WERI-Rb-1 (cell line): ENCODE measurements around the gene PDZRN3.
A peak's percentile ranks its signal among the peaks of the same experiment; 100 is the strongest.

Experiments used
- DNase-seq: peaks from one replicate; pipeline ENCODE4 v3.0.0-alpha.2; 2020
- H3K27ac ChIP-seq: fragments of 250-450 bp; sonication (Bioruptor Pico); 2 replicates; pipeline ENCODE4 v1.5.1; 2020; ENCODE audit warnings: mild to moderate bottlenecking, moderate library complexity
- H3K27me3 ChIP-seq: fragments of 250-450 bp; sonication (Bioruptor Pico); 2 replicates; pipeline ENCODE4 v1.5.1; 2021; ENCODE audit warnings: mild to moderate bottlenecking, low read depth, moderate library complexity; ENCODE audit not compliant: insufficient read depth, severe bottlenecking
- H3K36me3 ChIP-seq: fragments of 250-450 bp; sonication (Bioruptor Pico); 2 replicates; pipeline ENCODE4 v1.5.1; 2020; ENCODE audit warnings: mild to moderate bottlenecking, moderate library complexity
- H3K4me3 ChIP-seq: 2 replicates; pipeline ENCODE4 v1.5.1; 2011; ENCODE audit warnings: low read depth, mild to moderate bottlenecking, control low read depth, low read length
- H3K9me3 ChIP-seq: fragments of 250-450 bp; sonication (Bioruptor Pico); 2 replicates; pipeline ENCODE4 v1.5.1; 2021; ENCODE audit warnings: mild to moderate bottlenecking, moderate library complexity; ENCODE audit not compliant: severe bottlenecking
- CTCF ChIP-seq: IDR thresholded peaks from 2 replicates; pipeline ENCODE4 v1.5.1; 2011; ENCODE audit warnings: low read depth, mild to moderate bottlenecking, control low read depth, inconsistent platforms, low read length

PDZRN3 gene

GRCh38 chr3:73492186-73492585, 132.6 kb downstream of the PDZRN3 start:
- no peaks in the 10 kb centered on the region for H3K36me3 ChIP-seq
- no peak for TF ChIP-seq CTCF
- no peak overlapping the region for H3K4me3 ChIP-seq
- no peak for DNase-seq
- H3K9me3 ChIP-seq, result no peaks in the 10 kb centered on the region
- H3K27ac ChIP-seq, result no peak overlapping the region
- no peaks in the 10 kb centered on the region for H3K27me3 ChIP-seq

GRCh38 chr3:73491287-73491662, 133.5 kb downstream of the PDZRN3 start:
- Histone ChIP-seq H3K9me3 (no peaks in the 10 kb centered on the region), H3K27ac (no peak overlapping the region), H3K27me3 (no peaks in the 10 kb centered on the region), H3K36me3 (no peaks in the 10 kb centered on the region), H3K4me3 (no peak overlapping the region)
- TF ChIP-seq CTCF, result no peak
- DNase-seq, result no peak

- no peak overlapping the region for H3K4me3 ChIP-seq
- H3K9me3 ChIP-seq, result no peaks in the 10 kb centered on the region
- no peak overlapping the region for H3K27ac ChIP-seq
- no peak for TF ChIP-seq CTCF
- H3K27me3 ChIP-seq, result no peaks in the 10 kb centered on the region
- DNase-seq, result peak; percentile 31
- no peaks in the 10 kb centered on the region for H3K36me3 ChIP-seq
These were observed 134.1 kb downstream of the PDZRN3 start for GRCh38 chr3:73490453-73491286.

GRCh38 chr3:73485877-73486330, 138.8 kb downstream of the PDZRN3 start:
- Histone ChIP-seq H3K27ac (peak overlapping the region; percentile 8; the same call in 1 of the 2 replicates), H3K4me3 (peak overlapping the region; percentile 2; the same call in 1 of the 2 replicates), H3K27me3 (no peaks in the 10 kb centered on the region), H3K36me3 (no peaks in the 10 kb centered on the region), H3K9me3 (no peaks in the 10 kb centered on the region)
- peak; percentile 60 for DNase-seq
- no peak for TF ChIP-seq CTCF

- H3K4me3 ChIP-seq, result no peak overlapping the region
- H3K27me3 ChIP-seq, result no peaks in the 10 kb centered on the region
- TF ChIP-seq CTCF, result no peak
- H3K36me3 ChIP-seq, result no peaks in the 10 kb centered on the region
- DNase-seq, result no peak
- no peaks in the 10 kb centered on the region for H3K9me3 ChIP-seq
- no peak overlapping the region for H3K27ac ChIP-seq
These were observed 140.0 kb downstream of the PDZRN3 start for GRCh38 chr3:73484656-73485248.
